ENCODE results near the gene CLSTN1. TPM values are rescaled to one million over a fixed set of nuclear protein-coding genes. Genes with fewer than 3 reads are reported as not detected.
"Not testable (repeated sequence)": the region's sequence is repeated elsewhere in the genome, so short reads cannot be mapped to it uniquely, and the experiment has no call there.

Gene CLSTN1
- polyA plus RNA-seq, 3 donors = 143 to 163 (median 161) TPM

- DNase-seq = no peak
Measured at GRCh38 chr1:9835404-9835757, 11.6 kb upstream of the CLSTN1 start.

- DNase-seq = no peak
Measured at GRCh38 chr1:9833632-9834031, 9.9 kb upstream of the CLSTN1 start.

GRCh38 chr1:9827558-9828185, 3.9 kb upstream of the CLSTN1 start:
- DNase-seq = no peak

GRCh38 chr1:9826616-9827015, 2.9 kb upstream of the CLSTN1 start:
- no peak for DNase-seq

- DNase-seq = no peak
Measured at GRCh38 chr1:9826087-9826486, 2.3 kb upstream of the CLSTN1 start.

- no peak for DNase-seq
Measured at GRCh38 chr1:9825093-9826074, 1.6 kb upstream of the CLSTN1 start.

GRCh38 chr1:9824702-9825089, 931 bp upstream of the CLSTN1 start:
- DNase-seq = no peak

GRCh38 chr1:9823693-9823942, 147 bp downstream of the CLSTN1 start:
- no peak for DNase-seq

- no peak for DNase-seq
Measured at GRCh38 chr1:9822897-9823692, 670 bp downstream of the CLSTN1 start.

GRCh38 chr1:9822490-9822889, 1.3 kb downstream of the CLSTN1 start:
- DNase-seq = no peak

GRCh38 chr1:9821710-9822109, 2.1 kb downstream of the CLSTN1 start:
- DNase-seq = no peak

- no peak for DNase-seq
Measured at GRCh38 chr1:9820521-9820920, 3.2 kb downstream of the CLSTN1 start.

GRCh38 chr1:9817734-9818133, 6.0 kb downstream of the CLSTN1 start:
- DNase-seq = no peak

GRCh38 chr1:9816199-9816598, 7.6 kb downstream of the CLSTN1 start:
- no peak for DNase-seq

- no peak for DNase-seq
Measured at GRCh38 chr1:9815150-9815549, 8.6 kb downstream of the CLSTN1 start.

- DNase-seq = no peak
Measured at GRCh38 chr1:9814619-9815018, 9.1 kb downstream of the CLSTN1 start.

GRCh38 chr1:9811239-9811966, 12.4 kb downstream of the CLSTN1 start:
- no peak for DNase-seq

GRCh38 chr1:9809100-9809510, 14.7 kb downstream of the CLSTN1 start:
- no peak for DNase-seq

GRCh38 chr1:9808459-9808858, 15.3 kb downstream of the CLSTN1 start:
- DNase-seq = no peak

GRCh38 chr1:9807541-9807940, 16.2 kb downstream of the CLSTN1 start:
- DNase-seq = no peak

- DNase-seq = not testable (repeated sequence)
Measured at GRCh38 chr1:9805972-9806371, 17.8 kb downstream of the CLSTN1 start.

- no peak for DNase-seq
Measured at GRCh38 chr1:9805006-9805508, 18.7 kb downstream of the CLSTN1 start.

Measured in renal pelvis (tissue), 4 donors.